Stimulated activated CD4-positive, alpha-beta T cell treated with anti-CD3 and anti-CD28 coated beads, Interleukin-4, amount 100 ng/mL, for 4 hours (primary cell): Measurements from ENCODE around the gene KLHL1.

Experiments used
- DNase-seq, 2 experiments: peaks; one replicate each; pipeline ENCODE4 v3.0.0-alpha.2; 2020

The KLHL1 gene

DNA sequence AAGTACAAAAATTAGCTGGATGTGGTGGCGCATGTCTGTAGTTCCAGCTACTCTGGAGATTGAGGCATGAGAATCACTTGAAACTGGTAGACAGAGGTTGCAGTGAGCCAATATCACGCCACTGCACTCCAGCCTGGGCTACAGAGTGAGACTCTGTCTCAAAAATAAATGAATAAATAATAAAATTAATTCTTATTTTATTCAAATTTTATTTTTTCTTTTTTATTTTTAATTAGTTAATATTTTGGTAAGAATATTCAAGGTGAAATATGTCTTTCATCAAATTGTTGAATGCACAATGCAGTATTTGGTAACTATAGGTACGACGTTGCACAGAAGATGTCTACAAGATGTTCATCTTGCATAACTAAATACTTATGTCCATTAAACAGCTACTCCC, 111.2 kb downstream of the KLHL1 start:
- no peak for DNase-seq

DNA sequence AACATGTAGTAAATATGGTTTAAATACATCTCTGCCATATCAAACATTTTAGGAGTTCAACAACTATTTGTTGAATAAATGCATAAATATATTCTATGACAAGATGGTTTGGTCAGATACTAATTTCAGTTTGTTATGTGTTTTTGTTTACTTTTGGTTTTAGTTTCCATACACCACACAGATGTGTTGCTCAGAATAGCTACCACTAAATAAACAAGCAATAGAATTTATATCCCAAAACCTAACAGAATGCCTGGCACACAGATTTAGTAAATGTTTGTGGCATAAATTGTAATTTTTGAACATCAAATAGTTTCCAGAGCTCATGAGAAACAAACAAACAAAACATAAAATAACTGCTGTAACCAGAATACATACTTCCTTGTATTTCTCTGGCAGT, 127.5 kb downstream of the KLHL1 start:
- no peak for DNase-seq

DNA sequence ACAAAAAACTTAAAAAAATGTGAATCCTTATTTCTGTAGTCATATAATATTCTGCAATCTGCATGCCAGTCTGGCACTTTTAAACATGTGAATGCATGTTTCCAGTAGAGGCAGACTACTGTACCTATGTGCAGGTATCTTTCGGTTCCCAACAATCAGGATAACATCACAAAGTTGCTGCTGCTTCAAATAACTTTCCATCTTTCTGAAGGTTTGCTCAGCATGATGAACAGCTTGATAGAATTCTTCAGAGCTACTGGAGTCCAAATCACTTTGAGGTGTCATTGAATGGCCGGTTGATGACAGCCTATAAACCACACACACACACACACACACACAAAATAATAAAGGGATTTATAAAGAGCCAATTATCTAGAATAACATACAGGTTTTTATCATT, 132.8 kb downstream of the KLHL1 start:
- no peak for DNase-seq

DNA sequence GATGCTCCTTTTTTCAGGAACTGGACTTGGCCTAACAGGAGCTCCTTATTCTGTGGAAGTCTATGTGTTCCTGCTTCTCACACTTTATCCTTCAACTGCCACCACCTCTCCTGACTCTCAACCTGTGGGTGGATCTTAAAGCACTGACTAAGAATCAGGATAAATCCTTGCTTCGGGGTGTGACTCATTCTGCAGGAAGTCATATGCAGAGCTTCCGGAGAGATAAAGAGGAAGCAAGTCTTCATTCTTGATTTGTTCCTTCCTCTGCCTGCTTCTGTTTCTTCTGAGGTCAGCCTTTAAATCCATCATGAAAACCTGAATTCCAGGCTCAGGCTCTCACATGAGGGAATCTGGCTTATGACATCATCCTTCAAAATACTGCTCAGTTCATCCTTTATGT, 137.7 kb downstream of the KLHL1 start:
- DNase-seq, result no peak

DNA sequence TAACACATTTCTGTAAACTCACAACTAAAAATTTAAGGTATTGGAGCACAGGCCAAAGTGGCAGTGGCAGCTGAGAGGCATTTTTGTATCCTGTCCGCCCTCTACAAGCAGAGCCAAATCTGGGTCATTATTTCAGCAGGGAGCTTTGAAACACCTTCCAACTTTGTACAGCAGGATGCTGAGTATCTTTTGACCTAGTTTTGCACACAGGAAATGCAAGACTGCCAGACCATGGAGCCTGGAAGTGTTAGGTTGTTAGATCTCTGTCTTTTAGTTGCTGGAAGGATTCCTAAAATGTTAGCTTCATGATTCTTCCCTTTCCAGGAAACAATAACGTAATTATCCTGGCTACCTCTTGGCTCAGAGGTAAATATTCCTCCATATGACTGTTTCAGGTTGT, 149.2 kb downstream of the KLHL1 start:
- DNase-seq, result no peak

DNA sequence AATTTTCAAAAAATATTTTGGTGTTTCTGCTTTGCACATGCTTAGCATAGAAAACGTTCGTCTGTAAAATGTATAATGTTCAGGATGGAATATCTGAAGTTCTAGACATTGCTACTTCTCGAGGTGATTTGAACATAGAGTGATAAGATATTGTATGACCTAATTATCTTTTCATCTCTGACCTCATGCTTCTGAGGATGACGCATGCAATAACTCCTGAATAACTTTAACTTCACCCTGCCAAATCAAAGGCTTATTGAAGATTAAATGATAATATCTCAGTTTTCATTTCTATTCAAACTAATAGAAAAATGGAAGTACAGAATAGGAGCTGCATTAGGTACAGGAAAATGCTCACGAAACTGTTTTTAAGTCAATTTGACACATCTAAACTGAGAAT, 151.4 kb downstream of the KLHL1 start:
- no peak for DNase-seq

DNA sequence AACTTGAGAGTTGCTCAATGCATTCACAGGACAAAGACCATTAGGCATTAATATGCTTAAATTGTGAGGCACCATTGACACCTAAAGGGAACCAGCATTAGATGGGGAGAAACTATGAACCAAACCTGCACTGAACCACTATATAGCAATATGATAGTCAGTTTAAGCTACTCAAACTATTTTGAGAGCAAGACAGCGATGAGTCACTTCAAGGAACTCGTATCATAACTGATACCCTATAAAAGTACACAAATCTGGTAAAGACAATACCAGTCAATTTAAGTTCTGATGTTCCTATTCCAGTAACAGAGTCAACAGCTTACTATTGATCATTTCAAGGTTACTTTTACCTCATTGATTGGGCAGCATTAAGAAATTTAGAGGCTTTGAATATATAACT, 151.9 kb downstream of the KLHL1 start:
- no peak for DNase-seq

DNA sequence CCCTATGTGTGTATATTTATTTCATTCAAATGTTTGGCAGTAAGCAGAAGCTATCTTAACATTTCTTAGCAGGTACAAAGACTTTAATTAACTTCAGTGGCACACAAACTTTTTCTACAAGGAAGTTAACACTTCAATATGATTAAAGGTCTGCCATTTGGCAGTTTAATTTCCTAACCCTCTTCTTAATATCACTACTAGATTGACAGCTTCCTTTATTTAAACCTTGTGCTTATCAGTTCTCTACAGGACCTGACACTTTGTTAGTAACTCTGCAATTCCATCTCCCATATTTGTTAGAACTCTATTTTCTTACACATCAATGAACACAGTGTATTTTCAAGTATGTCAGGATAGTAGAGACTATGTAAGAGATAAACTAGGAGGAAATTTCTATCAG, 153.0 kb downstream of the KLHL1 start:
- DNase-seq, result no peak

DNA sequence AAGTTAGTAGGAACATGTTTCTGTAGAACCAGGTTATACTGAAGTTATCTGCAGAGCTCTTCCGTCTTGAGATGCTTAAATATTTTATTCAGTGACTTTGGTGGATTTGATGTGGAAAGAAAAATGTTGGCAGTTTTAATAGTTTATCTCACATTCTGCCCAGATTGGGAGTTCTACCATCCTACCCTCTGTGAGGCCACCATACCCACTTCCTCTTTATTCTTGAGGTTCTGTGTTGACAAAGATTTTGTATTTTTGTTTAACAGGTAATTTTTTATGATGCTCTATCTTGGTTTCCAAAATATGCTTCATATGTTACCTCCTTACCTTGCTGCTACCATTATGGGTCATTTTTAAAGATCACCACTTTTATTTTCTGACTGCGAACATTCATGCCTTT, 156.8 kb downstream of the KLHL1 start:
- no peak for DNase-seq

DNA sequence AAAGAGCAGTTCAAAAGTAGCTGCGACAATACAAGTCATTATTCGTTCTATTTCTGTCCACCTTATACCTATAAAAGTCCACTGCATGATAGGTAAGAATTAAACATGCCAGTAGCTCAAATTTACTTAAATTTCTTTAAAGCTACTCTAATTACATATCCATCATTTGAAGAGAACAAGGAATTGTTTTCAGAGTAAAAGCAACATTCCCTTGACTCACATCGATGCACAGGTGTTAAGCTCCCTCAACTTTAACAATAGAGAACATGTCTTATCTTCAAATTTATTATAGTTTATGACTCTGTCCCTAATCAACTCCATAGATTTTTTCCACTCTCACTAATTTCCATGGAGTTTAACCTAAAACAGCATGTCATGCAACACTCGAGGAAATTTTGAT, 158.1 kb downstream of the KLHL1 start:
- DNase-seq, result no peak

DNA sequence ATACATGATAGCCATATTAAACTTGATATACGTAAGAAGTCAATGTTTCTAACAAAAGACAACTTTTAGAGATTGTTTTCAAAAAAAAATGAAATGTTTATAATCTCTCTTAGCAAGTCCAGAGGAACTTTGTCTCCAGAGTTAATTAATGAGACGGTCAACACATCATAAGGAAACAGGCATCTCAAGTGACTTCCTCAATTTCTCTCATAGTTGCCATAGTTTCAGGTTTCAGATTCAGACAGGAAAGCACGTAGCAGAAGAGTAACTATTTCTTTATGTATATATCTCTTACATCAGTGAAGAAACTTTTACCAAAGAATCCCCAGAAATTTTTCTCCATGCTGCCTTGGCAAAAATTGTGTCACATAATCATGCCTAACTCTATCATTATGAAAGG, 160.2 kb downstream of the KLHL1 start:
- DNase-seq, result no peak

DNA sequence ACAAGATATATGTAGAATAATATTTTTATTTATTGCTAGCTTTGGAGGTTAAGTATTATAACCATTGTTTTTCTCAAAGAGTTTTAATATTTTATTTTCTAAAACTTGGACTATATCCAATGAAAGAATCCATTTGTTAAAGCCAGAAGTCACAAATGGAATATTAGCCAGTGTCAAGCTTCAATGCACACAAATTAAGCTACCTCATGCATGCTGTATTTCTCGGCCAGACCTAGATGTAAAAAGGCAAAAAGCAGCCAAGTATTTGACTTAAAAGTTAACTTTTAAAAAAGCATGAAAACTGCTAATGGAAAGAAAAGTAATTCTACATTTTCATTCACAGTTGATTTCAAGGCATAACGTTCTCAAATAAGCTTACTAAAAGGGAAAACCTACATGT, 160.7 kb downstream of the KLHL1 start:
- DNase-seq, result no peak

DNA sequence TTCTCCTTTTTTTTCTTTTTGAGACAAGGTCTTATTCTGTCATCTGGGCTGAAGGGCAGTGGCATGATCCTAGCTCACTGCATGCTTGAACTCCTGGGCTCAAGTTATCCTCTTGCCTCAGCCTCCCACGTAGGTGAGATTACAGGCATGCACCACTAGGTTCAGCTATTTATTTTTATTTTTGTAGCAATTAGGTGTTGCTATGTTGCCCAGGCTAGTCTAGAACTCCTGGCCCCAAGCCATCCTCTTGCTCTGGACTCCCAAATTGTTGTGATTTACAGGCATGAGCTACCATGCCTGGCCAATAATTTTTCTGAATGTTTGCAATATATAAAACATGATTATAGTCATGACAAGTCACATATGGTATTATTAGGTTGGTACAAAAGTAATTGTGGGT, 161.7 kb downstream of the KLHL1 start:
- DNase-seq, result no peak

DNA sequence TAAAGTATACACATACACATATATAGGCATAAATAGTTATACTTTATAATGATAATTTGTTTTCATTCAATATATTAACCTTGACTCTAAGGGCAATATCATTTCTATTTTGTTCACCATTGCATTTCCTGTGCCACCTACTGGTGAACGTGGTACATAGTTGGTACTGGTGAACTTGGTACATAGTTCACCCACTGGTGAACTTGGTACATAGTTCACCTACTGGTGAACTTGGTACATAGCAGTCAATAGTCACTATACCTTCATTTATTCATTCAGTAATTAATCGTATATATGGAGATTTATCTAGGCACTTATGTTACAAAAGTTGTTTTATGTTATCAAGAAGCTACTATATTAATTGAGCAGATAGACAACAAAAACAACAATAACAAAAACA, 173.2 kb downstream of the KLHL1 start:
- no peak for DNase-seq

DNA sequence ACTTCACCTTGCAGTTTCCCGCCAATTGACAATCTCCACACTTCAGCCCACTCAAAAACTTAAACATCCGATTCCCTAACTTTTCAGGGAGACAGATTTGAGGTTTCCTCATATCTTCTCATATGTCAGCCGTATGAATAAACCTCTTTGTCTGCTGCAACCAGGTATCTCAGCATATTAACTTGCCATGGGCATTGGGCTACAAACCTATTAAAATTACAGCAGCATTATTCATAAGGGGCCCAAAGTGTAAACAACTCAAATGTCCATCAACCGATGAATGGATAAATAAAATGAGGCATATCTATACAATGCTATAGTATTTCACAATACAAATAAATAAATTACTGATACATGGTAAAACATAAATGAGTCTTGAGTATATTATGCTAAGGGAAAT, 180.0 kb downstream of the KLHL1 start:
- DNase-seq, result no peak

DNA sequence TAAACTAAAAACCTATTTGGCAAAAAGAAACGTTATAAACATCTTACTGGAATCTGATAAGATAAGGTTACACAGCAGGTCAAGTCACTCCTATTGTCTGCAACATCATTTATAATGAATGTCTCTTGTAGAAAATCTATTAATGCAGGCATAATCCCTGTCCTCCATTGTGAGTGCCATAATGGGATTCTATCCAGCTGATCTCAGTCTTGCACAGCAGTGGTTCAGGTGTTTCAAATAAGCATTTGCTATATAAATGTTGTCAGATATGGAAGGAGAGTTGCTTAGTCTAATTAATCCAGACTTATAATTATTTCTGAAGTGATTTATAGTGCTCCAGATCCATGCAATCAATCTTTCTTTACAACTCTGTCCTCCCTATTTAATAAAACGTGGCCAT, 187.1 kb downstream of the KLHL1 start:
- DNase-seq, result no peak

DNA sequence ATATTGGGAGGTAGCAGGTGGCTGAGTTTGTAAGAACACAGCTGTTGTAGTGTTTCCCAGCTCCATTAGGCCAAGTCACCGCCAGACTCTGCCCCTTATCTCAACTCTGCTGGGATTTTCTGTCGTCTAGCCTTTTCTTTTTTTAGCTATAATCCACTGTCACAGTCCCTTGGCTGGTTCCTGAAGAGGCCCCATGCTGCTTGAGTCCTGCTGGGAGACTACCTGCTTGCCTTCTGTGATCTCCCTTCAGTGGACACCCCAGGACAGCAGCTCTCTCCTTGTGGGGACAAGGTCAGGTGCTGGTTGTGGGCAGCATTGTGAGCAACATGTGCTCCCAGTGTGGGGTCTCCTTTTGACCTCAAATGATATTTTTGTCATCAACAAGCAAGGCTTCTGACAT, 195.6 kb downstream of the KLHL1 start:
- DNase-seq, result no peak

DNA sequence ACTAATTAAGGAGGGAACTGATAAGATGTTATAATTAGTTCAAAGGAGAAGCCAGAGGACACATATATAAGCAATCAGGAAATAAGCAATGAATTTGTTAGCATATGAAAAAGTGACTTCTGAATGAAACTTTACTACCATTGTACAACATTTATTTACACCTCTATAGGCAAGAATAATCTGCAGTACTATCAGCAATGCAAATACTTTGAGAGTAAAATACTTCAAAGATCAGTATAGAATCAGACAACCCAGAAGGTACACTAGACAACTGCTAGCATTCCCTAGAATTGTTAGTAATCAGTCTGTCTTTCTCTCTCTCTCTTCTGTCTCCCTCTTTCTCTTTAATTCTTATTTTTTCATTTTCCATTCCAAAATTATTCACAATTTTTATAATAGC, 197.5 kb downstream of the KLHL1 start:
- no peak for DNase-seq

DNA sequence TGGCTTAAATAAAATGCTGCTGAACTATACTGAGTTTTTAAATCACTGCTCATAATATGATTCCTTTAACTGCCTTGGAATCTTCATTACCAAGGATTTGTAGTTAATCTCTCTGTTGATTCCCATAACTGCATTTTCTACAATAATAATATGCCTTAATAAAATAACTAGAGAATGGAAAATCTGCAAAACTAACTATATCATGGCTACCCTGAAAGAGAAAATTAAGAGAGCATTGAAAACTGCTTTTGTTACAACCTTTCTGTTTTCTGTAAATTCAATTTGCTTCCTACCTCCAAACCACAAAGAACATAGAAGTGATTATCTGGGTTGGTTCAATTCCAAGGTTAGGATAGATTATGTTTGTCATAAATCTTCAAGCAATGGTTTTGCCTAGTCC, 203.5 kb downstream of the KLHL1 start:
- no peak for DNase-seq

DNA sequence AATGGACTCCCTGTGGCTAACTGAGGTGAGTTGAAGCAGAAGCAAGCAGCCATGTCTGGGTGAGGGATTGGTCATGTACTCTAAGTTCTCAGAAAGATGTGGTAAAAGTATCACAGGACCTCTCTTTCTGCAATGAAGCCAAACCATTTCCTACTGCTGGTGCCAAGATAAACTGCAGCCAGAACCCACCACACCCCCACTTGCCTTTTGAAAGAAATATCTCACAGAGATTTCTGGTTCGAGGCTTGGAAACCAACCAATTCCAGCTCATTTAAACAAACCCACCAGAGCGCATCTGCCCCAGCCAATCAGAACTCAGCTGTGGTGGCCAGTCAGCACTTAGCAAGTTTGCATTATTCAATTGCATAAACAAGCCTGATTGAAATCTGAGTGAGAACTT, 205.2 kb downstream of the KLHL1 start:
- DNase-seq, result no peak

DNA sequence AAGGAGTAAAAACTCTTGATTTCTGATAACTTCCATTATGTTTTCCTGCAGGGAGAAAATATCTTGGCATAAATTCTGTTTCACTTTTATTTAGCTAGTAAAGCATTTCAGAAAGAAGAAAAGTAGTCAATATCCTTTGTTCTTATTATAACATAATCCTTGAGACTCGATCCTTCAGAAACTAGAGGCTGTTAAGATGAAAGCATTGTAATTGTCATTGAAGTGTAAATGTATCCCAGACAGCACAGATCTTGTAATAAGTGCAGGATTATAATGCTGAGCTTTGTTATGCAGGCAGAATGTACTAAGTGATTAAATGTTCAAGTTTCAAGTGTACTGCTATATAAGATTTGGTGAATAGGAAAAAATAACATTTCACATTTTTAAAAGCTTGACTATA, 225.8 kb downstream of the KLHL1 start:
- no peak for DNase-seq

DNA sequence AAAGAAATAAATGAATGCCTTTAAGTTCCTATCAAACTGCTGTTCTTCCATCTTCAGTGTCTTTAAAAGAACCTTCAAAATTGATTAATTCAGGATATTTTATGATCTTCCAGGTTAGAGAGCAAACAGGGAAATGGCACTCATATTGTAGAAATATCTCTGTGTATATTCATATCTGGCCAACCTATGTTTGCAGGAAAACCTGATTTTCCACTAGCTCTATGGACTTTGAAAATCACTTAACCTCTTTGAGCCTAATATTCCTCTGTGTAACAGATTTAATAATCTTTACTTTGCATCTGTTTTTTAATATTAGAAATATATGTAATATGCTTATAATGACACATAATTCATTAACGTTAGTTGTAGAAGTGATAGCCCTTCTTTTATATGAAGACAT, 228.3 kb downstream of the KLHL1 start:
- DNase-seq, result no peak

DNA sequence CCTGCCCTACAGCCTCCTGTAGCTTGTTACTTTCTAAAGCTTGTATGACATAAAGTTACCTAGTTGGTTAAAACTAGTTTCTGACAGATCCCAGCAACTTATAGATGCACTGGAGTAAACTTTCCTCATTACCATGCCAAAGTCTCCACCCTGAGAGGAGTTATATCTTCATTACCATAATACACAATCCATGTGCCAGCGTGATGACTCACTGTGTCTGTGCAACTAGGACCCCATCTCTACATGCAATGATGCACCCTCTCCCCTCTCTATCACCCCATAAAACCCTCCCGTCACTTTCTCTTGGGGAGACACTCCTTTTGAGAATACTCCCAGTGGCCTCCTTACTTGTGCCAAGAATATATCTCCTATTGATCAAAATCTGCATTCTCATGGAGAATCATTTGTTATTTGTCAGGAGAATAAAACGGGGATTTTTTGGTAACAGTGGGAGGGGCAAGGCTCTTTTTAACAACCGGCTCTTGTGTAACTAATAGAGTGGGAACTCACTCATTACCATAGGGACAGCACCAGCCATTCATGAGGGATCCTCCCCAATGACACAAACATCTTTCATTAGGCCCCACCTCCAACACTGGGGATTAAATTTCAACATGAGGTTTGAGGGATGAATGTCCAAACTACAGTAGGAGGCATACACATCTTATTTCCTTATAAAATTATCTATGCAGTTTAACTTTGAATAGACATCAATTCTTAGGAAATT, 235.8 kb downstream of the KLHL1 start:
- no peak for DNase-seq

DNA sequence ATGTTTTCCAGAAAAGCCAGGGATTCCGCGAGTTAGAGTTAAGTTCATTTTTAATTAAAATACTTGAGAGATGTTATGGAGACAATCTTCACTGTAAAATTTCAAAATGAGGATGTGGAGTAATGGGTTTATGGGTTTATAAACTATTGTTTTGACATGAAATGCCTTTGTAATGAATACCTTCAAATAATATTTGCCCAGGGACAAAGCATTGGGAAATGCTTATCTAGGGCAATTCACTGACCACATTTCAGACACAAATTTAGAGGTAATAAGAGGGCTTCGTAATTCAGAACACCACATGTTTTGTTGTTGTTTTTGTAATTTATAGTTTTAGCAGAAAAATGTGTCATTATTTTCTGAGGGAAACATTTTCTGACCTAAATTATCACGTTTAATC, 241.7 kb downstream of the KLHL1 start:
- DNase-seq, result no peak

DNA sequence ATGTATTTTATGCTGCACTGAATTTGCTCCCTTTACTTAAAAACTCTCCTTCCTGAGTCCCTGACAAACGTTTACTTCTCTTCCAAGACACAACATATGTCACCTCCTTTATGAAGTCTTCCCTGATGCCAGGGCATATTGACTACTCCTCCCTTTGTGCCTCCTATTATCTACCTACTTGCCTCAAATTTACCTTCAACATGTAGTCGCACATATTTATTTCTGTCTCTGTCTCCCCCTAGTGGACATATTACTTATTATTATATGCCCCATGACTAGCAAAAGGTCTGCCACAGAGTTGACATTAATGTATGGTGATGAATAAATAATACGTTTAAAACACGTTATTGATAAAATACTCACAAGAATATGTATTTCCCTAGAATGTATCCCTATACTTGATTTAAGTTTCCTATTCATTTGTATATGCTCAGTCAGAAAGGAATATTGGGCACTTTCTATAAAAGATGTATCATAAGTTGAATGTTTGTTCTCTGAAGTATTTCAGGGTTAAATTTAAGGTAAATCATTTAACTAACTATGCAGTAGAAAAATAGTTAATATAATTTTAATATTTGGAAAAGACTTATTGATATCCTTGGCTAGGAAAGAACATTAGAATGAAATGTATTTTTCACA, 250.9 kb downstream of the KLHL1 start:
- DNase-seq, result no peak
